ENCODE data around the gene MBD4. TPM values are rescaled to one million over a fixed set of nuclear protein-coding genes. Genes with fewer than 3 reads are reported as not detected.

MBD4 gene
- total RNA-seq, 1 experiment from 2014 or later = 15.7 TPM

DNA sequence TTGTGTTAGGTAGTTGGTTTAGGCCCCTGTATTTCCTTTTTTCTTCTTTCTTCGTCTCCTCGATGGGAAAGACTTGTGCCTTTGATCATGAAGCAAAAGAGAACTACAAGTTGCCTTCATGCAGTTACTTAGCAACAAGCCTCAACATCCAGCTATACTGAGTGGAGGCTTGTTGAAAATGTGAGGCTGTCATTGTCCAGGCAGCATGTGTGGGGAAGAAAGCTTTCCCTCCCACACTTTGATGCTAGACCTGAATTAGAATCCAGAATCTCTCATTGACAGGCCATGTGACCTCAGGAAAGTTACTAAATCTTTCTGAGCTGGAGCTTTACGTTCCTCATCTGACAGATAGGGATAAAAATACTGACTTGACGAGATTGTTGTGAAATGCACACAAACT lies 24.0 kb upstream of the MBD4 start:
- intact Hi-C loops (cut with micrococcal nuclease) = no loop called here
- H3K27ac ChIP-seq (ENCODE audit: low read depth, low read length) = no peak overlapping the region
- no peak overlapping the region for H2AFZ ChIP-seq (ENCODE audit: low read depth, low read length, poor library complexity, severe bottlenecking)
- peaks cover 0 to 5% of the 10 kb centered on the region in 2 experiments; a peak in 1 of 4 replicates for H3K4me1 ChIP-seq (ENCODE audit: control insufficient read depth in 1 of 2, insufficient read depth in 2 of 2, low read length in 2 of 2)
- H3K9me3 ChIP-seq (ENCODE audit: control insufficient read depth in 1 of 2, insufficient read depth in 1 of 2, low read depth in 1 of 2, low read length in 2 of 2) = no peaks in the 10 kb centered on the region
- H3K36me3 ChIP-seq (ENCODE audit: control insufficient read depth in 1 of 2, insufficient read depth in 2 of 2, low read length in 2 of 2) = 0 out of 4 replicates have a peak, but pooled peaks cover 0 to 4% of the 10 kb centered on the region in 2 experiments
- H3K79me2 ChIP-seq (ENCODE audit: insufficient read depth, low read length) = no peaks in the 10 kb centered on the region
- CTCF ChIA-PET = no interaction called here
- H3K27me3 ChIP-seq (ENCODE audit: insufficient read depth, low read length) = no peaks in the 10 kb centered on the region
- RAD21 ChIA-PET (ENCODE audit: low non-redundant PET in 1 of 2, low total read pairs in 2 of 2, uncharacterized antibody in 2 of 2, unreplicated experiment in 2 of 2) = no interaction called here
- DNase-seq (ENCODE audit: low read depth, low spot score) (no peak), ATAC-seq (no peak)
- no peaks in the 10 kb centered on the region for H4K20me1 ChIP-seq (ENCODE audit: insufficient read depth)
- H3K4me2 ChIP-seq (ENCODE audit: low read length) = no peak overlapping the region
- no TSS peak for BruUV-seq (replicated peaks)
- POLR2A ChIA-PET = no interaction called here
- H3K9me2 ChIP-seq (ENCODE audit: insufficient read depth) = no peaks in the 10 kb centered on the region
- no peak for TF ChIP-seq POLR2AphosphoS5 (IDR thresholded peaks at IDR 0.05; ENCODE audit: low read depth, low read length)
- TF ChIP-seq TCF7L2 (IDR thresholded peaks at IDR 0.05; ENCODE audit: borderline replicate concordance, extremely low read depth, insufficient read depth, insufficient read length) = no peak
- TF ChIP-seq, protein P1, sequence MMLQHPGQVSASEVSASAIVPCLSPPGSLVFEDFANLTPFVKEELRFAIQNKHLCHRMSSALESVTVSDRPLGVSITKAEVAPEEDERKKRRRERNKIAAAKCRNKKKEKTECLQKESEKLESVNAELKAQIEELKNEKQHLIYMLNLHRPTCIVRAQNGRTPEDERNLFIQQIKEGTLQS (IDR thresholded peaks at IDR 0.05) = no peak
- no peak for TF ChIP-seq CEBPB (IDR thresholded peaks at IDR 0.05; ENCODE audit: low read depth)
- TF ChIP-seq SRF (IDR thresholded peaks at IDR 0.05; ENCODE audit: low read depth) = no peak
- no peak for TF ChIP-seq EZH2 (IDR thresholded peaks at IDR 0.05)
- no peak for TF ChIP-seq ZNF274 (IDR thresholded peaks at IDR 0.05; ENCODE audit: low read depth, low read length)
- TF ChIP-seq EGR1 (IDR thresholded peaks at IDR 0.05; ENCODE audit: low read depth) = no peak
- TF ChIP-seq, protein P2, sequence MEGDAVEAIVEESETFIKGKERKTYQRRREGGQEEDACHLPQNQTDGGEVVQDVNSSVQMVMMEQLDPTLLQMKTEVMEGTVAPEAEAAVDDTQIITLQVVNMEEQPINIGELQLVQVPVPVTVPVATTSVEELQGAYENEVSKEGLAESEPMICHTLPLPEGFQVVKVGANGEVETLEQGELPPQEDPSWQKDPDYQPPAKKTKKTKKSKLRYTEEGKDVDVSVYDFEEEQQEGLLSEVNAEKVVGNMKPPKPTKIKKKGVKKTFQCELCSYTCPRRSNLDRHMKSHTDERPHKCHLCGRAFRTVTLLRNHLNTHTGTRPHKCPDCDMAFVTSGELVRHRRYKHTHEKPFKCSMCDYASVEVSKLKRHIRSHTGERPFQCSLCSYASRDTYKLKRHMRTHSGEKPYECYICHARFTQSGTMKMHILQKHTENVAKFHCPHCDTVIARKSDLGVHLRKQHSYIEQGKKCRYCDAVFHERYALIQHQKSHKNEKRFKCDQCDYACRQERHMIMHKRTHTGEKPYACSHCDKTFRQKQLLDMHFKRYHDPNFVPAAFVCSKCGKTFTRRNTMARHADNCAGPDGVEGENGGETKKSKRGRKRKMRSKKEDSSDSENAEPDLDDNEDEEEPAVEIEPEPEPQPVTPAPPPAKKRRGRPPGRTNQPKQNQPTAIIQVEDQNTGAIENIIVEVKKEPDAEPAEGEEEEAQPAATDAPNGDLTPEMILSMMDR (IDR thresholded peaks at IDR 0.05 in 2 of 3, conservative IDR thresholded peaks at IDR 0.05 in 1 of 3; ENCODE audit: borderline replicate concordance in 1 of 3, insufficient read depth in 1 of 3, low read depth in 2 of 3, low read length in 2 of 3) = no peak
- no peak for TF ChIP-seq SIN3A (IDR thresholded peaks at IDR 0.05; ENCODE audit: low read depth)
- no peak for TF ChIP-seq POLR2A (IDR thresholded peaks at IDR 0.05; ENCODE audit: borderline replicate concordance, extremely low read depth, insufficient read depth, insufficient read length)
- no peak for TF ChIP-seq CBX3 (IDR thresholded peaks at IDR 0.05; ENCODE audit: low read depth)
- TF ChIP-seq EZH2phosphoT487 (IDR thresholded peaks at IDR 0.05; ENCODE audit: borderline replicate concordance) = no peak
- no peak for TF ChIP-seq SP1 (IDR thresholded peaks at IDR 0.05; ENCODE audit: low read depth)
- H3K9ac ChIP-seq (ENCODE audit: low read length) = no peak overlapping the region
- H3K4me3 ChIP-seq (replicated peaks in 1 of 2; ENCODE audit: low read depth in 1 of 2, low read length in 2 of 2) = no peak overlapping the region

All from HCT116 (cell line).